Limb (tissue), 2 donors: ENCODE results near the gene VSTM4.

Experiments used
- DNase-seq, 2 donors: peaks; one replicate each; pipeline ENCODE4 v3.0.0-alpha.2; 2016; ENCODE audit errors: extremely low spot score in 2 of 2

VSTM4 gene

GRCh38 chr10:49008505-49009198, 106.7 kb downstream of the VSTM4 start:
- no peak for DNase-seq

- no peak for DNase-seq
Measured at GRCh38 chr10:49008091-49008490, 107.2 kb downstream of the VSTM4 start.

GRCh38 chr10:49007129-49007528, 108.2 kb downstream of the VSTM4 start:
- DNase-seq, result no peak

- DNase-seq, result no peak
Measured at GRCh38 chr10:49005270-49005669, 110.1 kb downstream of the VSTM4 start.

- DNase-seq, result no peak
Measured at GRCh38 chr10:49001870-49002672, 113.3 kb downstream of the VSTM4 start.

GRCh38 chr10:49001402-49001801, 113.9 kb downstream of the VSTM4 start:
- DNase-seq, result no peak

- no peak for DNase-seq
Measured at GRCh38 chr10:49000437-49001398, 114.6 kb downstream of the VSTM4 start.

- no peak for DNase-seq
Measured at GRCh38 chr10:48999346-48999745, 116.0 kb downstream of the VSTM4 start.

- no peak for DNase-seq
Measured at GRCh38 chr10:48996329-48996728, 119.0 kb downstream of the VSTM4 start.

GRCh38 chr10:48993627-48994026, 121.7 kb downstream of the VSTM4 start:
- DNase-seq, result no peak

- no peak for DNase-seq
Measured at GRCh38 chr10:48990226-48990625, 125.1 kb downstream of the VSTM4 start.

- DNase-seq, result no peak
Measured at GRCh38 chr10:48985621-48986158, 129.6 kb downstream of the VSTM4 start.

GRCh38 chr10:48983648-48984351, 131.5 kb downstream of the VSTM4 start:
- no peak for DNase-seq

- DNase-seq, result no peak
Measured at GRCh38 chr10:48982584-48982983, 132.7 kb downstream of the VSTM4 start.

GRCh38 chr10:48981310-48981907, 133.9 kb downstream of the VSTM4 start:
- DNase-seq, result peak; percentile 16 to 69

- no peak for DNase-seq
Measured at GRCh38 chr10:48978318-48978717, 137.0 kb downstream of the VSTM4 start.

GRCh38 chr10:48976196-48976595, 139.1 kb downstream of the VSTM4 start:
- no peak for DNase-seq

- DNase-seq, result no peak
Measured at GRCh38 chr10:48974510-48975156, 140.7 kb downstream of the VSTM4 start.

- no peak for DNase-seq
Measured at GRCh38 chr10:48973065-48973464, 142.3 kb downstream of the VSTM4 start.

- DNase-seq, result no peak
Measured at GRCh38 chr10:48970654-48971053, 144.7 kb downstream of the VSTM4 start.
